ENCODE data around the gene SYT9. TPM values are rescaled to one million over a fixed set of nuclear protein-coding genes. Genes with fewer than 3 reads are reported as not detected.

The SYT9 gene
- 0.93 TPM for polyA plus RNA-seq
- long read RNA-seq, donor 1: 0 reads
- long read RNA-seq, donor 2: 0 reads
- long read RNA-seq, donor 3: 0 reads
- long read RNA-seq, donor 4: 0 reads
- long read RNA-seq, donor 5: 0 reads
- long read RNA-seq, donor 6: 0 reads
- long read RNA-seq, donor 7: 0 reads
- long read RNA-seq, donor 8: 0 reads
- long read RNA-seq, donor 9, partial matches to known transcripts: 0 of 1 reads
- long read RNA-seq, donor 9, other reads (novel, unspliced or antisense): 0 of 1 reads
- long read RNA-seq, donor 10: 0 reads
- long read RNA-seq, donor 11: 0 reads

GRCh38 chr11:7251836-7252682 lies at the start of gene SYT9:
SYT9 (plus strand) TSS chr11:7251904; CDS start chr11:7252187, 283 bp downstream.
- peaks cover 6% of the 10 kb centered on the region for H3K9me3 ChIP-seq (ENCODE audit: control insufficient read depth, low read depth, low read length)
- no CpG with 5 or more reads among the region's 84 CpGs for WGBS (ENCODE audit: insufficient coverage, low lambda C conversion rate)
- H3K27me3 ChIP-seq (ENCODE audit: control insufficient read depth, insufficient read depth, low read length): peaks cover 56% of the 10 kb centered on the region
- no peak within 1 kb of the TSS for H3K27ac ChIP-seq (ENCODE audit: low read length)
- H3K4me3 ChIP-seq (ENCODE audit: low read length): peak within 1 kb of the TSS; percentile 26
- DNase-seq: peak; percentile 7 to 44
- H3K4me1 ChIP-seq (ENCODE audit: control insufficient read depth, insufficient read depth, low read length): no peaks in the 10 kb centered on the region
- no peaks in the 10 kb centered on the region for H3K36me3 ChIP-seq (ENCODE audit: control insufficient read depth, insufficient read depth, low read length)

GRCh38 chr11:7202412-7202811 lies 49.3 kb upstream of the SYT9 start:
- Histone ChIP-seq H3K9me3 (ENCODE audit: control insufficient read depth, low read depth, low read length) (no peaks in the 10 kb centered on the region), H3K4me3 (ENCODE audit: low read length) (no peak overlapping the region), H3K27me3 (ENCODE audit: control insufficient read depth, insufficient read depth, low read length) (no peaks in the 10 kb centered on the region), H3K36me3 (ENCODE audit: control insufficient read depth, insufficient read depth, low read length) (no peaks in the 10 kb centered on the region), H3K4me1 (ENCODE audit: control insufficient read depth, insufficient read depth, low read length) (no peaks in the 10 kb centered on the region), H3K27ac (ENCODE audit: low read length) (no peak overlapping the region)
- DNase-seq: no peak
- 100% methylated on average over 2 of the region's 3 CpGs for WGBS (ENCODE audit: insufficient coverage, low lambda C conversion rate)

- DNase-seq: no peak
- no CpG with 5 or more reads among the region's 4 CpGs for WGBS (ENCODE audit: insufficient coverage, low lambda C conversion rate)
- H3K9me3 ChIP-seq (ENCODE audit: control insufficient read depth, low read depth, low read length): no peaks in the 10 kb centered on the region
- no peaks in the 10 kb centered on the region for H3K27me3 ChIP-seq (ENCODE audit: control insufficient read depth, insufficient read depth, low read length)
- H3K27ac ChIP-seq (ENCODE audit: low read length): no peak overlapping the region
- H3K36me3 ChIP-seq (ENCODE audit: control insufficient read depth, insufficient read depth, low read length): no peaks in the 10 kb centered on the region
- no peaks in the 10 kb centered on the region for H3K4me1 ChIP-seq (ENCODE audit: control insufficient read depth, insufficient read depth, low read length)
- no peak overlapping the region for H3K4me3 ChIP-seq (ENCODE audit: low read length)
Observed at GRCh38 chr11:7204778-7205177, 46.9 kb upstream of the SYT9 start.

GRCh38 chr11:7208391-7208790 lies 43.3 kb upstream of the SYT9 start:
- no peaks in the 10 kb centered on the region for H3K9me3 ChIP-seq (ENCODE audit: control insufficient read depth, low read depth, low read length)
- no peak for DNase-seq
- H3K27ac ChIP-seq (ENCODE audit: low read length): no peak overlapping the region
- H3K27me3 ChIP-seq (ENCODE audit: control insufficient read depth, insufficient read depth, low read length): no peaks in the 10 kb centered on the region
- no peaks in the 10 kb centered on the region for H3K4me1 ChIP-seq (ENCODE audit: control insufficient read depth, insufficient read depth, low read length)
- H3K4me3 ChIP-seq (ENCODE audit: low read length): no peak overlapping the region
- WGBS (ENCODE audit: insufficient coverage, low lambda C conversion rate): no CpG with 5 or more reads among the region's 7 CpGs
- H3K36me3 ChIP-seq (ENCODE audit: control insufficient read depth, insufficient read depth, low read length): no peaks in the 10 kb centered on the region

GRCh38 chr11:7219491-7219890 lies 32.2 kb upstream of the SYT9 start:
- H3K9me3 ChIP-seq (ENCODE audit: control insufficient read depth, low read depth, low read length): no peaks in the 10 kb centered on the region
- no peak for DNase-seq
- no peaks in the 10 kb centered on the region for H3K36me3 ChIP-seq (ENCODE audit: control insufficient read depth, insufficient read depth, low read length)
- H3K27me3 ChIP-seq (ENCODE audit: control insufficient read depth, insufficient read depth, low read length): peaks cover 6% of the 10 kb centered on the region
- H3K27ac ChIP-seq (ENCODE audit: low read length): no peak overlapping the region
- H3K4me3 ChIP-seq (ENCODE audit: low read length): no peak overlapping the region
- no peaks in the 10 kb centered on the region for H3K4me1 ChIP-seq (ENCODE audit: control insufficient read depth, insufficient read depth, low read length)

- H3K36me3 ChIP-seq (ENCODE audit: control insufficient read depth, insufficient read depth, low read length): no peaks in the 10 kb centered on the region
- H3K27me3 ChIP-seq (ENCODE audit: control insufficient read depth, insufficient read depth, low read length): peaks cover 6% of the 10 kb centered on the region
- H3K4me1 ChIP-seq (ENCODE audit: control insufficient read depth, insufficient read depth, low read length): no peaks in the 10 kb centered on the region
- no peak overlapping the region for H3K4me3 ChIP-seq (ENCODE audit: low read length)
- no peak overlapping the region for H3K27ac ChIP-seq (ENCODE audit: low read length)
- 60% methylated on average over 1 of the region's 3 CpGs for WGBS (ENCODE audit: insufficient coverage, low lambda C conversion rate)
- DNase-seq: no peak
- H3K9me3 ChIP-seq (ENCODE audit: control insufficient read depth, low read depth, low read length): no peaks in the 10 kb centered on the region
Observed at GRCh38 chr11:7220636-7221035, 31.1 kb upstream of the SYT9 start.

GRCh38 chr11:7222619-7223018 lies 29.1 kb upstream of the SYT9 start:
- 83% methylated on average over 1 of the region's 4 CpGs for WGBS (ENCODE audit: insufficient coverage, low lambda C conversion rate)
- H3K27ac ChIP-seq (ENCODE audit: low read length): no peak overlapping the region
- no peak overlapping the region for H3K4me3 ChIP-seq (ENCODE audit: low read length)
- no peak for DNase-seq
- H3K27me3 ChIP-seq (ENCODE audit: control insufficient read depth, insufficient read depth, low read length): peaks cover 3% of the 10 kb centered on the region
- H3K9me3 ChIP-seq (ENCODE audit: control insufficient read depth, low read depth, low read length): no peaks in the 10 kb centered on the region
- H3K4me1 ChIP-seq (ENCODE audit: control insufficient read depth, insufficient read depth, low read length): no peaks in the 10 kb centered on the region
- H3K36me3 ChIP-seq (ENCODE audit: control insufficient read depth, insufficient read depth, low read length): no peaks in the 10 kb centered on the region

GRCh38 chr11:7239877-7240276 lies 11.8 kb upstream of the SYT9 start:
- Histone ChIP-seq H3K27me3 (ENCODE audit: control insufficient read depth, insufficient read depth, low read length) (peaks cover 6% of the 10 kb centered on the region), H3K4me1 (ENCODE audit: control insufficient read depth, insufficient read depth, low read length) (no peaks in the 10 kb centered on the region), H3K9me3 (ENCODE audit: control insufficient read depth, low read depth, low read length) (no peaks in the 10 kb centered on the region), H3K27ac (ENCODE audit: low read length) (no peak overlapping the region), H3K36me3 (ENCODE audit: control insufficient read depth, insufficient read depth, low read length) (no peaks in the 10 kb centered on the region), H3K4me3 (ENCODE audit: low read length) (no peak overlapping the region)
- WGBS (ENCODE audit: insufficient coverage, low lambda C conversion rate): 23% methylated on average over 2 of the region's 5 CpGs
- DNase-seq: no peak

GRCh38 chr11:7245341-7245740 lies 6.4 kb upstream of the SYT9 start:
- DNase-seq: no peak
- H3K27ac ChIP-seq (ENCODE audit: low read length): no peak overlapping the region
- no peaks in the 10 kb centered on the region for H3K9me3 ChIP-seq (ENCODE audit: control insufficient read depth, low read depth, low read length)
- peaks cover 6% of the 10 kb centered on the region for H3K27me3 ChIP-seq (ENCODE audit: control insufficient read depth, insufficient read depth, low read length)
- no peaks in the 10 kb centered on the region for H3K4me1 ChIP-seq (ENCODE audit: control insufficient read depth, insufficient read depth, low read length)
- H3K4me3 ChIP-seq (ENCODE audit: low read length): no peak overlapping the region
- WGBS (ENCODE audit: insufficient coverage, low lambda C conversion rate): no CpG with 5 or more reads among the region's 3 CpGs
- no peaks in the 10 kb centered on the region for H3K36me3 ChIP-seq (ENCODE audit: control insufficient read depth, insufficient read depth, low read length)

- Histone ChIP-seq H3K36me3 (ENCODE audit: control insufficient read depth, insufficient read depth, low read length) (no peaks in the 10 kb centered on the region), H3K27me3 (ENCODE audit: control insufficient read depth, insufficient read depth, low read length) (peaks cover 15% of the 10 kb centered on the region), H3K9me3 (ENCODE audit: control insufficient read depth, low read depth, low read length) (no peaks in the 10 kb centered on the region), H3K4me3 (ENCODE audit: low read length) (no peak overlapping the region), H3K4me1 (ENCODE audit: control insufficient read depth, insufficient read depth, low read length) (no peaks in the 10 kb centered on the region), H3K27ac (ENCODE audit: low read length) (no peak overlapping the region)
- WGBS (ENCODE audit: insufficient coverage, low lambda C conversion rate): no CpG with 5 or more reads among the region's 1 CpG
- no peak for DNase-seq
Observed at GRCh38 chr11:7246179-7246578, 5.5 kb upstream of the SYT9 start.
